GM12878 (cell line): ENCODE data around the gene CLDN9. TPM values are rescaled to one million over a fixed set of nuclear protein-coding genes. Genes with fewer than 3 reads are reported as not detected.

Source experiments
- ATAC-seq: fragments of 200-7000 bp; cut with Tn5 transposase; 3 replicates; pipeline ENCODE4 v1.9.1; 2020; ENCODE audit warnings: mild to moderate bottlenecking, moderate library complexity
- BruUV-seq: library from RNA; stranded (reverse); fragments of 400-500 nt; replicated peaks from 2 replicates; lab custom pipeline; 2021; lab: Mats Ljungman, UMichigan
- CTCF ChIA-PET: fragments of 300-600 bp; sonication (Branson Sonifier 250); formaldehyde crosslinking; extraction: SDS; loops from one replicate; lab custom pipeline; 2021; ENCODE audit warnings: inconsistent platforms; lab: Yijun Ruan, JAX
- POLR2A ChIA-PET: fragments of 350-600 bp; formaldehyde crosslinking; extraction: SDS; loops from one replicate; lab custom pipeline; 2021; ENCODE audit warnings: inconsistent platforms; lab: Charles Lee
- RAD21 ChIA-PET: fragments of 300-600 bp; sonication (Branson Sonifier 250); formaldehyde crosslinking; loops from one replicate; lab custom pipeline; 2023; ENCODE audit warnings: antibody characterized with exemption; ENCODE audit not compliant: unreplicated experiment; lab: Charles Lee
- SMC1A ChIA-PET: fragments of 300-600 bp; sonication (Branson Sonifier 250); formaldehyde crosslinking; loops from one replicate; lab custom pipeline; 2023; ENCODE audit not compliant: unreplicated experiment, uncharacterized antibody; lab: Charles Lee
- DNase-seq: peaks from one replicate; pipeline ENCODE4 v3.0.0-alpha.2; 2011; ENCODE audit warnings: low read depth, low spot score
- FAIRE-seq: peaks from 3 replicates; lab custom pipeline; 2011; peaks lifted over from hg19 to GRCh38; lab: Jason Lieb, UNC
- H2AFZ ChIP-seq: 2 replicates; pipeline ENCODE4 v1.6.0; 2011; ENCODE audit warnings: low read depth, low read length, control low read depth; ENCODE audit not compliant: control insufficient read depth
- H3K27ac ChIP-seq: 2 replicates; pipeline ENCODE4 v1.5.1; 2011; ENCODE audit warnings: control low read depth; ENCODE audit not compliant: control insufficient read depth, insufficient read depth
- H3K27me3 ChIP-seq, 2 experiments: replicated peaks in 1 of 2; 2 replicates each; pipeline versions ENCODE4 v1.6.0 to v1.6.1; 2011; ENCODE audit warnings: low read length in 1 of 2; ENCODE audit not compliant: control insufficient read depth in 2 of 2, insufficient read depth in 2 of 2
- H3K36me3 ChIP-seq, 2 experiments: 2 replicates each; pipeline ENCODE4 v1.5.1; 2011; ENCODE audit warnings: low read length in 1 of 2; ENCODE audit not compliant: control insufficient read depth in 2 of 2, insufficient read depth in 2 of 2
- H3K4me1 ChIP-seq: 2 replicates; pipeline ENCODE4 v1.6.1; 2011; ENCODE audit warnings: mild to moderate bottlenecking, low read length, moderate library complexity, mixed read lengths; ENCODE audit not compliant: control insufficient read depth, insufficient read depth
- H3K4me2 ChIP-seq: 2 replicates; pipeline ENCODE4 v1.6.0; 2011; ENCODE audit warnings: control low read depth; ENCODE audit not compliant: control insufficient read depth, insufficient read depth
- H3K4me3 ChIP-seq: fragments of 200-600 bp; sonication (generic); 2 replicates; pipeline ENCODE4 v1.5.1; 2016
- H3K79me2 ChIP-seq: 2 replicates; pipeline ENCODE4 v1.6.0; 2011; ENCODE audit warnings: low read length; ENCODE audit not compliant: control insufficient read depth, insufficient read depth
- H3K9ac ChIP-seq: 2 replicates; pipeline ENCODE4 v1.8.0; 2011; ENCODE audit warnings: low read length, control low read depth, mixed read lengths; ENCODE audit not compliant: control insufficient read depth, insufficient read depth
- H3K9me3 ChIP-seq: replicated peaks from 3 replicates; pipeline ENCODE4 v1.5.1; 2011; ENCODE audit warnings: mild to moderate bottlenecking, low read length; ENCODE audit not compliant: control insufficient read depth, insufficient read depth
- H4K20me1 ChIP-seq: 2 replicates; pipeline ENCODE4 v1.6.0; 2011; ENCODE audit not compliant: control insufficient read depth, insufficient read depth
- BRCA1 ChIP-seq: IDR thresholded peaks from 2 replicates; pipeline ENCODE4 v1.6.1; 2011; ENCODE audit warnings: low read depth, low read length, improper control_type of control experiment
- CHD1 ChIP-seq: IDR thresholded peaks from 2 replicates; pipeline ENCODE4 v1.6.1; 2012; ENCODE audit warnings: low read depth, low read length, improper control_type of control experiment
- EED ChIP-seq: sonication (generic); IDR thresholded peaks from 2 replicates; pipeline ENCODE4 v1.6.1; 2016; ENCODE audit warnings: antibody characterized with exemption, low read depth
- HDGF ChIP-seq: fragments of 450-650 bp; IDR thresholded peaks from 2 replicates; pipeline ENCODE4 v1.6.1; 2016; ENCODE audit warnings: antibody characterized with exemption
- JUND ChIP-seq: IDR thresholded peaks from 2 replicates; pipeline ENCODE4 v1.6.1; 2012; ENCODE audit warnings: low read depth, mild to moderate bottlenecking, low read length, improper control_type of control experiment, moderate library complexity
- NFYB ChIP-seq: IDR thresholded peaks from 2 replicates; pipeline ENCODE4 v1.6.1; 2011; ENCODE audit warnings: low read depth, mild to moderate bottlenecking, low read length, improper control_type of control experiment, moderate library complexity; ENCODE audit not compliant: insufficient read depth
- RFX5 ChIP-seq: IDR thresholded peaks from 2 replicates; pipeline ENCODE4 v1.6.1; 2011; ENCODE audit warnings: low read depth, low read length, improper control_type of control experiment
- STAT1 ChIP-seq: fragments of 450-650 bp; conservative IDR thresholded peaks from 2 replicates; pipeline ENCODE4 v1.6.1; 2014; ENCODE audit warnings: antibody characterized with exemption, mild to moderate bottlenecking
- WGBS: methylation state at CpG from one replicate; pipeline ENCODE4 v1.1.6; 2016; ENCODE audit warnings: low lambda C conversion rate; ENCODE audit not compliant: insufficient replicate concordance, insufficient coverage; ENCODE audit errors: missing lambda C conversion rate; 5-methylcytosine and 5-hydroxymethylcytosine counted together
- in situ Hi-C: fragments of 300-500 bp; cut with MboI; formaldehyde crosslinking; loops from 9 replicates; pipeline ENCODE4 v1.14.3; 2018; ENCODE audit warnings: mixed read lengths
- intact Hi-C: fragments of 100-400 bp; cut with micrococcal nuclease; formaldehyde crosslinking; loops from one replicate; pipeline ENCODE4 v1.14.2; 2022; ENCODE audit not compliant: unreplicated experiment
- polyA plus RNA-seq, 11 experiments: library from polyadenylated mRNA; depleted of rRNA in 4 of 11; unstranded in 6 of 11; stranded (reverse) in 5 of 11; fragments of >200 nt; fragmentation: Nextera tagmentation in 4 of 11; fragmentation: Illumina TruSeq in 1 of 11; extraction: Ambion mirVana in 4 of 11; extraction: Trizol in 1 of 11; gene quantifications; 1 replicate in 1 of 11; 2 replicates in 10 of 11; pipeline versions ENCODE4 v1.2.1 to v1.2.3, GENCODE V29; 2011 to 2016; ENCODE audit warnings: inconsistent platforms in 2 of 11, missing spikeins in 2 of 11, low read depth in 1 of 11
- total RNA-seq, 4 experiments: library from RNA; depleted of rRNA in 3 of 4; stranded (reverse); fragments of >200 nt in 3 of 4; fragmentation: Illumina TruSeq in 1 of 4; extraction: Trizol in 1 of 4; gene quantifications; 2 replicates each; pipeline versions ENCODE4 v1.2.1 to v1.2.3, GENCODE V29; 2013 to 2021
- TF ChIP-seq, protein P1 (sequence below): fragments of 450-650 bp; IDR thresholded peaks from 2 replicates; pipeline ENCODE4 v1.6.1; 2017; ENCODE audit warnings: low read depth, mild to moderate bottlenecking, moderate library complexity
- TF ChIP-seq, protein P2 (sequence below): fragments of 150-350 bp; IDR thresholded peaks from 2 replicates; pipeline ENCODE4 v1.6.1; 2014; ENCODE audit warnings: mild to moderate bottlenecking, low read depth, low read length

CLDN9 gene
- total and polyA plus RNA-seq, 10 of the 15 experiments (the other 5 are each of a cell fraction or from before 2014, with no cell fraction given) = not detected

DNA sequence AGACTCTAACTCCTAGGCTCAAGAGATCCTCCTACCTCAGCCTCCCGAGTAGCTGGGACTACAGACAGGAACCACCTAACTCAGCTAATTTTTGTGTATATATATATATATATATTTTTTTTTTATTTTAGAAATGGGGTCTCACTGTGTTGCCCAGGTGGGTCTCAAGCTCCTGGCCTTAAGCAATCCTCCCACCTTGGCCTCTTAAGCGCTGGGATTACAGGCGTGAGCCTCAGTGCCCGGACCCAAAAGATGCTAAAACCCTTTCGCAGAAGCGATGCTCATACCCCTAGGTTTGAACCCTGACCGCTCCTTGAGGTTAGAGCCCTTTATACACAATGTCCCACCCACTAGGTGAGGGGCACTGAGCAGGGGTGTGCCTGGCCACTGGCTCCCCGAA lies 2.2 kb upstream of the CLDN9 start:
- SMC1A ChIA-PET = no interaction called here
- no peak for FAIRE-seq

More for the DNA sequence above, 2.2 kb upstream of the CLDN9 start:
- H3K4me1 ChIP-seq = peaks cover 17% of the 10 kb centered on the region
- CTCF ChIA-PET = interaction anchor here (11.3 kb wide), 1 partner anchor 16 kb away, joined by 421 read pairs; the partner anchor contains the start of genes CLDN6, HCFC1R1, THOC6 and TNFRSF12A
- POLR2A ChIA-PET = interaction anchor here (1.6 kb wide), 1 partner anchor 9 kb away, joined by 5 read pairs; the partner anchor contains the start of gene TNFRSF12A
- H3K4me3 ChIP-seq = no peak overlapping the region
- intact Hi-C loops (no loop called here), in situ Hi-C loops (no loop called here)
- RAD21 ChIA-PET = interaction anchor here (1.2 to 2.1 kb wide), 2 partner anchors 10 to 18 kb away, joined by 5 to 7 read pairs; partner anchors contain the start of gene TNFRSF12A
- no peaks in the 10 kb centered on the region for H3K9me3 ChIP-seq
- H3K27ac ChIP-seq = no peak overlapping the region
- no peak overlapping the region for H3K4me2 ChIP-seq
- no peaks in the 10 kb centered on the region for H3K36me3 ChIP-seq
- 76% methylated on average over 8 of the region's 8 CpGs for WGBS
- BruUV-seq = no TSS peak
- no peak overlapping the region for H3K9ac ChIP-seq
- no peak for ATAC-seq
- TF ChIP-seq RFX5 = no peak
- no peak for TF ChIP-seq STAT1
- no peak for TF ChIP-seq BRCA1
- TF ChIP-seq EED = no peak
- no peak for TF ChIP-seq JUND
- TF ChIP-seq, protein P1, sequence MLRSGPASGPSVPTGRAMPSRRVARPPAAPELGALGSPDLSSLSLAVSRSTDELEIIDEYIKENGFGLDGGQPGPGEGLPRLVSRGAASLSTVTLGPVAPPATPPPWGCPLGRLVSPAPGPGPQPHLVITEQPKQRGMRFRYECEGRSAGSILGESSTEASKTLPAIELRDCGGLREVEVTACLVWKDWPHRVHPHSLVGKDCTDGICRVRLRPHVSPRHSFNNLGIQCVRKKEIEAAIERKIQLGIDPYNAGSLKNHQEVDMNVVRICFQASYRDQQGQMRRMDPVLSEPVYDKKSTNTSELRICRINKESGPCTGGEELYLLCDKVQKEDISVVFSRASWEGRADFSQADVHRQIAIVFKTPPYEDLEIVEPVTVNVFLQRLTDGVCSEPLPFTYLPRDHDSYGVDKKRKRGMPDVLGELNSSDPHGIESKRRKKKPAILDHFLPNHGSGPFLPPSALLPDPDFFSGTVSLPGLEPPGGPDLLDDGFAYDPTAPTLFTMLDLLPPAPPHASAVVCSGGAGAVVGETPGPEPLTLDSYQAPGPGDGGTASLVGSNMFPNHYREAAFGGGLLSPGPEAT = no peak
- TF ChIP-seq HDGF = no peak
- no peak for TF ChIP-seq NFYB
- TF ChIP-seq CHD1 = no peak
- TF ChIP-seq, protein P2, sequence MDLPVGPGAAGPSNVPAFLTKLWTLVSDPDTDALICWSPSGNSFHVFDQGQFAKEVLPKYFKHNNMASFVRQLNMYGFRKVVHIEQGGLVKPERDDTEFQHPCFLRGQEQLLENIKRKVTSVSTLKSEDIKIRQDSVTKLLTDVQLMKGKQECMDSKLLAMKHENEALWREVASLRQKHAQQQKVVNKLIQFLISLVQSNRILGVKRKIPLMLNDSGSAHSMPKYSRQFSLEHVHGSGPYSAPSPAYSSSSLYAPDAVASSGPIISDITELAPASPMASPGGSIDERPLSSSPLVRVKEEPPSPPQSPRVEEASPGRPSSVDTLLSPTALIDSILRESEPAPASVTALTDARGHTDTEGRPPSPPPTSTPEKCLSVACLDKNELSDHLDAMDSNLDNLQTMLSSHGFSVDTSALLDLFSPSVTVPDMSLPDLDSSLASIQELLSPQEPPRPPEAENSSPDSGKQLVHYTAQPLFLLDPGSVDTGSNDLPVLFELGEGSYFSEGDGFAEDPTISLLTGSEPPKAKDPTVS = no peak
- peaks cover 0 to 17% of the 10 kb centered on the region in 2 experiments for H3K27me3 ChIP-seq
- no peaks in the 10 kb centered on the region for H4K20me1 ChIP-seq
- H2AFZ ChIP-seq = no peak overlapping the region
- no peaks in the 10 kb centered on the region for H3K79me2 ChIP-seq
- DNase-seq = no peak
